IPS DF 6.9 (cell line): ENCODE data around the gene VWA8.
"Not testable (repeated sequence)": the region's sequence is repeated elsewhere in the genome, so short reads cannot be mapped to it uniquely, and the experiment has no call there.

Experiments
- DNase-seq: peaks from one replicate; pipeline ENCODE4 v3.0.0-alpha.2; 2013; ENCODE audit warnings: low read depth, low spot score
- H3K27ac ChIP-seq: one replicate; pipeline ENCODE4 v1.5.1; 2013; ENCODE audit warnings: low read length, control low read depth
- H3K27me3 ChIP-seq: 2 replicates; pipeline ENCODE4 v1.6.1; 2013; ENCODE audit warnings: mild to moderate bottlenecking, low read length; ENCODE audit not compliant: control insufficient read depth, insufficient read depth
- H3K36me3 ChIP-seq: 2 replicates; pipeline ENCODE4 v1.6.1; 2013; ENCODE audit warnings: low read length; ENCODE audit not compliant: control insufficient read depth, insufficient read depth
- H3K4me1 ChIP-seq: 2 replicates; pipeline ENCODE4 v1.6.1; 2013; ENCODE audit warnings: low read length; ENCODE audit not compliant: control insufficient read depth, insufficient read depth
- H3K4me3 ChIP-seq: 2 replicates; pipeline ENCODE4 v1.5.1; 2013; ENCODE audit warnings: mild to moderate bottlenecking, low read length
- H3K9me3 ChIP-seq: 2 replicates; pipeline ENCODE4 v1.6.1; 2013; ENCODE audit warnings: low read length, inconsistent platforms; ENCODE audit not compliant: control insufficient read depth, insufficient read depth
- WGBS: extraction: QIAGEN DNeasy Blood & Tissue Kit; methylation state at CpG from one replicate; pipeline ENCODE4 v1.1.7; 2013; ENCODE audit warnings: mixed read lengths, missing lambda C conversion rate; ENCODE audit not compliant: insufficient read length, insufficient coverage; 5-methylcytosine and 5-hydroxymethylcytosine counted together

Gene VWA8

GRCh38 chr13:41641429-41641828 lies 319.5 kb downstream of the VWA8 start:
- H3K27ac ChIP-seq: no peak overlapping the region
- no peaks in the 10 kb centered on the region for H3K36me3 ChIP-seq
- H3K4me1 ChIP-seq: no peaks in the 10 kb centered on the region
- no peaks in the 10 kb centered on the region for H3K27me3 ChIP-seq
- DNase-seq: no peak
- H3K4me3 ChIP-seq: no peak overlapping the region
- no peaks in the 10 kb centered on the region for H3K9me3 ChIP-seq
- WGBS: no CpG with 5 or more reads among the region's 1 CpG

GRCh38 chr13:41639955-41640780 lies 320.7 kb downstream of the VWA8 start:
- no peaks in the 10 kb centered on the region for H3K4me1 ChIP-seq
- no peaks in the 10 kb centered on the region for H3K27me3 ChIP-seq
- H3K36me3 ChIP-seq: no peaks in the 10 kb centered on the region
- H3K27ac ChIP-seq: no peak overlapping the region
- no peak for DNase-seq
- H3K4me3 ChIP-seq: no peak overlapping the region
- WGBS: no CpG with 5 or more reads among the region's 4 CpGs
- no peaks in the 10 kb centered on the region for H3K9me3 ChIP-seq

- no peak overlapping the region for H3K4me3 ChIP-seq
- no CpG with 5 or more reads among the region's 7 CpGs for WGBS
- no peaks in the 10 kb centered on the region for H3K9me3 ChIP-seq
- no peaks in the 10 kb centered on the region for H3K4me1 ChIP-seq
- H3K27me3 ChIP-seq: no peaks in the 10 kb centered on the region
- no peak overlapping the region for H3K27ac ChIP-seq
- H3K36me3 ChIP-seq: no peaks in the 10 kb centered on the region
- DNase-seq: no peak
These were observed 321.5 kb downstream of the VWA8 start for GRCh38 chr13:41639237-41639904.

- no peak for DNase-seq
These were observed 323.3 kb downstream of the VWA8 start for GRCh38 chr13:41637586-41637985.

GRCh38 chr13:41637032-41637431 lies 323.9 kb downstream of the VWA8 start:
- not testable (repeated sequence) for H3K9me3 ChIP-seq, DNase-seq, H3K36me3 ChIP-seq, H3K4me1 ChIP-seq, H3K27me3 ChIP-seq, H3K4me3 ChIP-seq, H3K27ac ChIP-seq
- no CpG with 5 or more reads among the region's 5 CpGs for WGBS

More at GRCh38 chr13:41637586-41637985, 323.3 kb downstream of the VWA8 start:
- Histone ChIP-seq H3K4me1 (no peaks in the 10 kb centered on the region), H3K27ac (no peak overlapping the region), H3K36me3 (no peaks in the 10 kb centered on the region), H3K9me3 (no peaks in the 10 kb centered on the region), H3K27me3 (no peaks in the 10 kb centered on the region), H3K4me3 (no peak overlapping the region)
- no CpG with 5 or more reads among the region's 1 CpG for WGBS

GRCh38 chr13:41636590-41636989 lies 324.3 kb downstream of the VWA8 start:
- not testable (repeated sequence) for H3K27ac ChIP-seq, H3K36me3 ChIP-seq, DNase-seq, H3K27me3 ChIP-seq, H3K4me1 ChIP-seq, H3K9me3 ChIP-seq, H3K4me3 ChIP-seq

- no peak for DNase-seq
- no peak overlapping the region for H3K27ac ChIP-seq
- no peaks in the 10 kb centered on the region for H3K36me3 ChIP-seq
- no peaks in the 10 kb centered on the region for H3K9me3 ChIP-seq
- no peak overlapping the region for H3K4me3 ChIP-seq
- H3K27me3 ChIP-seq: no peaks in the 10 kb centered on the region
- WGBS: 100% methylated on average over 1 of the region's 3 CpGs
- no peaks in the 10 kb centered on the region for H3K4me1 ChIP-seq
These were observed 326.5 kb downstream of the VWA8 start for GRCh38 chr13:41634407-41634806.

GRCh38 chr13:41633776-41634175 lies 327.1 kb downstream of the VWA8 start:
- DNase-seq: no peak
- no peaks in the 10 kb centered on the region for H3K4me1 ChIP-seq
- H3K27me3 ChIP-seq: no peaks in the 10 kb centered on the region
- no CpG with 5 or more reads among the region's 4 CpGs for WGBS
- no peak overlapping the region for H3K27ac ChIP-seq
- H3K9me3 ChIP-seq: no peaks in the 10 kb centered on the region
- no peak overlapping the region for H3K4me3 ChIP-seq
- H3K36me3 ChIP-seq: no peaks in the 10 kb centered on the region

- H3K4me3 ChIP-seq: no peak overlapping the region
- H3K27ac ChIP-seq: no peak overlapping the region
- no peak for DNase-seq
- no peaks in the 10 kb centered on the region for H3K4me1 ChIP-seq
- H3K27me3 ChIP-seq: no peaks in the 10 kb centered on the region
- WGBS: no CpG with 5 or more reads among the region's 5 CpGs
- no peaks in the 10 kb centered on the region for H3K9me3 ChIP-seq
- no peaks in the 10 kb centered on the region for H3K36me3 ChIP-seq
These were observed 329.5 kb downstream of the VWA8 start for GRCh38 chr13:41631296-41631965.

GRCh38 chr13:41627425-41627824 lies 333.5 kb downstream of the VWA8 start:
- Histone ChIP-seq H3K4me3 (no peak overlapping the region), H3K27ac (no peak overlapping the region), H3K9me3 (no peaks in the 10 kb centered on the region), H3K27me3 (no peaks in the 10 kb centered on the region), H3K36me3 (no peaks in the 10 kb centered on the region), H3K4me1 (no peaks in the 10 kb centered on the region)
- DNase-seq: no peak
- WGBS: no CpG with 5 or more reads among the region's 5 CpGs
